Activated CD4-positive, alpha-beta T cell treated with anti-CD3 and anti-CD28 coated beads, Interleukin-2, amount 50 U/mL, for 16 hours (primary cell): ENCODE data around the gene AUH.
"Not testable (repeated sequence)": the region's sequence is repeated elsewhere in the genome, so short reads cannot be mapped to it uniquely, and the experiment has no call there.

Experiments
- DNase-seq: peaks from one replicate; pipeline ENCODE4 v3.0.0-alpha.2; 2020

AUH gene, protein sequence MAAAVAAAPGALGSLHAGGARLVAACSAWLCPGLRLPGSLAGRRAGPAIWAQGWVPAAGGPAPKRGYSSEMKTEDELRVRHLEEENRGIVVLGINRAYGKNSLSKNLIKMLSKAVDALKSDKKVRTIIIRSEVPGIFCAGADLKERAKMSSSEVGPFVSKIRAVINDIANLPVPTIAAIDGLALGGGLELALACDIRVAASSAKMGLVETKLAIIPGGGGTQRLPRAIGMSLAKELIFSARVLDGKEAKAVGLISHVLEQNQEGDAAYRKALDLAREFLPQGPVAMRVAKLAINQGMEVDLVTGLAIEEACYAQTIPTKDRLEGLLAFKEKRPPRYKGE

DNA sequence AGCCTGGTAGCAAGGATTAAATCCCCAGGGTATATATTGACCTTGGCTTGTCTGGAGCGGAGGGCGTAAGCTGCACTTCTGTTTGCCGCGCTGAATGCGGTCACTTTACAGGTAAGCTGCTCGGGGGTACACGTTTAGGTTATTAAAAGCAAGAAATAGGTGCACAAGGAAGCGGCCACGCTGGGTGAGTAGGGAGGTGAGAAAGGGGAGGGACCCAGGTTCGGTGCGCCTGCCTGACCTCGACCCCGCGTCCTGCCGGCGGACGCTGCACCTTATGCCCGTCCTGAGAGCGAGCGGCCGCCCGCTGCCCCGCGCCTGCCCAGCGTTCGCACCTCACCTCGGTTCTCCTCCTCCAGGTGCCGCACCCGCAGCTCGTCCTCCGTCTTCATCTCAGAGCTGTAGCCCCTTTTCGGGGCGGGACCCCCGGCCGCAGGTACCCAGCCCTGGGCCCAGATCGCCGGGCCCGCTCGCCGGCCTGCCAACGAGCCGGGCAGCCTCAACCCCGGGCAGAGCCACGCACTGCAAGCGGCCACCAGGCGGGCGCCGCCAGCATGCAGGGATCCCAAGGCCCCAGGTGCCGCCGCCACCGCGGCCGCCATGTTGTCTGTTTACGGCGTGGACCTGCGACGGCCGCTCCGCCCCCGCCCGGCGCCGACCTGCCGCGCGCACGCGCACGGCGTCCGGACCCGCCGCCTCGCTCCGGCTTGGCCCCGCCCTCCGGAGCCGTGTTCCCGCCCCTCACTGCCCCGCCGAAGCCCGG lies at the start of gene AUH:
Gene AUH, minus strand, starts transcription at position 628 of the 760 bp plus-strand sequence. Its CDS starts 29 bp downstream, at position 599.
- DNase-seq: peak; percentile 88

DNA sequence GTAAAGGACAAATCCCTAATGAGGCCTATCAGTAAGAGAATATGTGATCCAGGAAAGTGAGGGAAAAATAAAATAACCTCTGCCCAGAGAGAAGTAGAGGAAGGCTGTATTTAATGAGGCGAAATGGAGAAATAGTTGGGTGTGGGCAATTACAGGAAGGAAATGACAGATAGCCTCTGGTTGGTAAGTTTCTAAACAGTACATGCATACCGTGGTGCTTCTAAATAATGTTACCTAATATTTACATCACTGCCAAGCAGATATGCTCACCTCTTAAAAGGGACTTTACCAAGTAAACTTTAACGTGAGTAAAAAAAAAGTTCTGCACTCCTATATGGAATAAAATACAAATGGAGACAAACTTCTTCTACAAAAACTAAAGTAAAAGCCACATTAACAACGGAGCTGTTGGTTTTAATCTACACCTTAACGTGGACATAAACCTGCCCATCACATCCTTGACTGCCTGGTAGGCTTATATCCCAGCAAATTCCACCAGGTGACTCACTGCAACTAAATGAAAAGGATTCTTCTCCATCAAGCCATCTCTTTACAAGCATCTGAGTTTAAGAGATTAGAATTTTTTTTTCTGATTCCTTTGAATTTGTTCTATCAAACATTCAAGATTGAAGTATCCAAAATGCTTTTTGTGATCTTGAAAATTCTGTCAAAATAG lies 49.5 kb upstream of the AUH start:
- DNase-seq: no peak

DNA sequence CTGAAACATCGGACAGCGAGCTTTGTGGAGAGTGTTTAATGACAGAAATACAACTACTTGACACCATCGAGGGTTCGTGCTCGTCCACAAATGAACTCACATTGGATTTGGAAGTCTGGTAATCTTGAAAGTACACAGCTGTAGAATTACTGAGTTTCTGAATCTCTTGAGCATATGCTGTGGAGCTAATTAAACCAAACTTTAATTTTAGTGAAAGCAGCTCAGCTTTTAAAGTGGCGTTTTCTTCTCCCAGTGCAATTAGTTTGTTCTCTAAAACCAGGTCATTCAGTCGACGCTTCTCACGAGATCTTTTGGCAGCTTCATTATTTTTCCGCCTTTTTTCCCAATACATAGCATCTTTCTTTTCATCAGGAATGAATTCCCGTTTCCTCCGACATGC lies 48.4 kb upstream of the AUH start:
- no peak for DNase-seq

DNA sequence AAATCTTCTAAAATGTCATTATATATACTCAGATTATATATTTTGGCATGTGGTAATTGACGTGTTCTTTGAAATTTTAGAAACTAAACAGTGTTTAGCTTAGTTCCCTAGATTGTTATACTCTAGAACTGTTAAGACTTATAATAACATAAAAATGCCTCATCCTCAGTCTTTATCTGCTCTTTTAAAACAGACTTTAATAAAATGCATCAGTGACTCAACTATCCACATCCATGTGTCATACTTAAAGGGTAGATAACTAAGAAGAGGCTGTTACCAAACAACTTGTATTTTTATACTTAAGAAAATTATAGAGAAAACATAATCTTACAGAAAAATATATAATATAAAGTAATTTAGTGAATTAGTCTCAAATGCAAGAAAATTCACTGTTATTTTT lies 46.8 kb upstream of the AUH start:
- DNase-seq: no peak

DNA sequence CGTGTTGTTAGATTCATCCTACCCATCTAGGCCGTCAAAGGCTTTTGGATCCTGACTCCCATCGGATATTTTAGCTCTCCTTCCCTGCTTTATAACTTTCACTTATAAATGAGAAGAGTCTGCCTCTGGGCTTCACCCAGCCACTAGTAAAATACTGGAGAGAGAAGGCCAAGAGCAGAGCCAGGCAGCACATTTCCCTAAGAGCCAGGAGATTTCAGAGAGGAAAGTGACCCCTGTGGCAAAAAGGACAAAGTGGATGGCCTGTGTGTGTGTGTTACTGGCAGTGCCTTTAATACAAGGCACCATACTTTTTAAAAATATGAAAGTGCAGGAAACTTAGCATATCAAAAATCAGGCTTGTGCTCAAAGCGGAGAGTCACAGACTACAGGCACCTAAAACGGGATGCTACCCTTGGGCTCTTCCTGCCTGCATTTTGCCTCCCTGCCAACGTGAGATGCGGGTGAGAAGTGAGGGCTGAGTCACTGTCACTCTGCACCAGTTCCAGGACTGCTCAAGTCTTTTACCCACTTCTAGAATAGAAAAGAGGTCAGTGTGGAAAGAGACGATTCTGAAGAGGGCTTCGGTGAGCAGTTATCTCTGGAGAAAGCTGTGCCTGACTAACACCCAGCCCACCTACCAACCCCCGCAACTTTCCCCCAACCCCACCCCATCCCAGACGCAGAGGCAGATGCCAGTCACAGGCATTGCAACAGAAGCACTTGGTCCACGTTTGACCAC lies 46.0 kb upstream of the AUH start:
- DNase-seq: no peak

DNA sequence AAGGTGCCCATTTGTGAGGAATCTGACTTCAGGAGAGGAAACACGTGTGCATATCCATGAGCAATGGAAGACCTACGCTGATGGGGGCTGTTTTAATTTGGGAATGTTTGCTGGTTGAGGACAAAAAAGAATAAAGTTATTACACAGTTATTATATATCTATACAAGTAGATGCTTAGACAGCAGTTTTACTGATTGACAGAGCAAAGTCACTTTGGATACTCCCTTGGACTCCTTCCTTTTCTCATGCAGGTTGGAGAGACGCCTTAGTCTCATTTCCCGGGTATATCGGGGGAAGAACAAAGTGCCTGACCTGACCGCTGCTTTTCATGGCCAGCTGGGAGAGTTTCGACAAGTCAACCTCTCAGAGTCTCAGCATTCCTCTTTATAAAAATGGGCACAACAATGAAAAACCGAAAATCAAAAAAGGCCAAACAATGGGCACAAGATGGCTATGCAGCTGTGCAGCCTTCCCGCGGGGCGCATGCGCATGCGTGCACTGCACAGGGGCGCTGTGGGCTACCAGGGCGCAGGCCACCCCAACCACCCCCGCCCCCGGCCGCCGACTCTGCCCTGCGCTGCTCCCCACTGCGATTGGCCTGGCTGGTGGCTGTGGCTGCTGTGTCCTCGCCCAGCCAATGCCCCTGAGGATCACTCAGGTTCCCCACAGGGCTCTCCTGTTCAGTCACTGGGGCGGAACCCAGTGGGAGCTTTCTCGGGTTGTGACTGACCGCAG lies 43.8 kb upstream of the AUH start:
- DNase-seq: no peak

DNA sequence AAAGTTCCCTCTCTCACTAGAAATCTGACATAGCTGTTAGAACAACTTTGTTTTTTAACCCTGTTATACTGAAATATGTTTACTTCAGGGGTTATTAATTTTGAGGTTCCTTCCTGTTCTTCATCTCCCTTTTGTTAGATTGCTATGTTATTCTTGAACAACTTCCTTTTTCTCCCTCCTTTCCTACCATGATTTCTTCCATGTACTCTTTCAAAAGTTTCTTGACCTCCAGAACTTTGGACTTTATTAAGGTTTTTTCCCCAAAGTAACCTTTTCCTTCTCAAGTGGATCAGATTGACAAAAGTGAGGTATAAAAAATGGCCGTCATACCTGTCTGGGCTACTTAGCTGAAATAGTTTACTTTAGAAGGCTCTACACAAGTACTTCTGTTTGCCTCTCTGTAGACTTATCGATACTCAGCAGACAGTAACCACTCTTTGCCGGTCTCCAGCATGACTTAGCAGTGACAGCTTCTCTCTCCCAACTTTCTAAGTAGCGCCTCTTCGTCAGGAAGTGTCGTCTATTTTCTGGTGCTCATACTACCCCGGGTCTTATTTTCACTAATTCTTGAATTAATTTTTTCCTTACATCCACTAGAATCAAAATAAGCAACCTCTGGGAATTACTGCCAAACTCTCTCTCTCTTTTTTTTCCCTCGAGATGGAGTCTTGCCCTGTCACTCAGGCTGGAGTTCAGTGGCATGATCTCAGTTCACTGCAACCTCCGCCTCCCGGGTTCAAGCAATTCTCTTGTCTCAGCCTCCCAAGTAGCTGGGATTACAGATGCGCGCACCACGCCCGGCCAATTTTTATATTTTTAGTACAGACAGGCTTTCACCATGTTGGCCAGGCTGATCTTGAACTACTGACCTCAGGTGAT lies 42.2 kb upstream of the AUH start:
- DNase-seq: no peak

DNA sequence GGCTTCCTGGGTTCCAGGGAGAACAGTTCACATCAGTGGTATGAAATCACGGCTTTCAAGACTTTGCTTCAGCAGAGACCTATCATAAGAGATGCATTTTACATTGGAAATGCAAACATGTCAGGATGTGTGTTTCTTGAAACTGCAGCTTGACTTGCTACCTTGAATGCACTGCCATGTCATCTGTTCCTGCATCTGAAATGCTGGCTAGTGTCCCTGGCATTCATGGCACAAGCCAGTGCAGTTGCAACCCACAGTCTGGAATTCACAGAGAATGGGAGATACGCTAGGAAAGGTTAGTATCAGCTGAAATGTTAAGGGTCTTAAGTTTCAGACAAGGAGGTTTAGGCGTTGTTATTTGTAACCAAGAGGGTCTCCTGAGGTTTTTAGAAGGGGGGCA lies 37.2 kb upstream of the AUH start:
- no peak for DNase-seq

DNA sequence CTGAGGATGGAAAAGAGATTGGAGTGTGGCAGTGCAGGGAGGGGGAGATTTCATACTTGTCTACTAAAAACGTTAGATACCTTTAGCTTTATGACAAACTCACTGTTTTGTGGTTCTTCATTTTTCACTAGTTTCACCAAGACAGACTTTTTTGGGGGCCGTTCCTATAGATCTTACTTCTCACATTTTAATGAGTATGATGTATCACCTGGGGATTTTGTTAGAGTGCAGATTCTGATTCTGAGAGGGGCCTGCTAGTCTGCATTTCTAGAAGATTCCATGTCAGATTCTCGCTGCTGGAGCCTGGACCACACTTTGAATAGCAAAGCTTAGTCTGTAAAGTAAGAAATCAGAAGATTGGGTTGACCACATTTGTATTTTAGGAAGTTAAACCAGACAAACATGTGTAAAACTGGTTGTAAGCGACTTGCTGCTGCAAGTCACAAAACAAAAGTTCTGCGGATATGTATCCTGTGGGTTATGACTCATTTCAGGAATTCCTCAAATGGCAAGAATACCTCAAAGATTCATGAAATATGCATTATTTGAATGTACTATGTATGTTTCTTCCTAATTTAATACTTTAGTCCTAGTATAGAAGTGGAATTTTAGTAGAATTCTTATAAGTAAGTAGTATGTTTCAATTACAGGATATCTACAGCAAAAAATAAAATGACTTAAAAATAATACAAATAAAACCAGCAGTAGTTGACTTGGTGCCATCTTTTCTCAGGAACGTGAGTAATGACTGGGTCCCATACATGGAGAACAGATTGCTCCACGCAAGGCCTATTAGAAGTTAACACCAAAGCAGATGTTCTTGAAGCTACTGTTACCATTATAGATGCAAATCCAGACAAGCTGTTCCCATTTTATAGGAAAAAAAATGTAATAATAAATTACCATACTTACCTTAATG lies 34.1 kb upstream of the AUH start:
- peak; percentile 87 for DNase-seq

DNA sequence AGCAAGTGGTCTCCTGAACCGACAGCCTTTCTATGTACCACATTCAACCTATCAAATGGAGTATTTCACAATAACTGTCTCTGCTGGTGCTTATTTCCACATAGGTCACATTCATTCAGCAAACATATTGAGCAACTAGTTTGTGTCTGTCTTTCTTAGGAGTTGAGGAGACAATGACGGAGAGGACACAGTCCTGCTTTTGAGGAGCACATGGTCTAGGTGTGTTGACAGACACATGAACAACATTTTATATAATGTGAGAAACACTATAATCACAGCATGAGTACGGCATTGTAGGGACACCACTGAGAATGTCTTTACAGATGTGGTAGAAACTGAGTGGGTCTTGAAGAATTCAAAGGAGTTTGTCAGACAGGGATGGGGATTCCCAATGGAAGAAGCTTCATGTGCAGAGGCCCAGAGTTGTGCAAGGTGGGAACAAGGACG lies 33.4 kb upstream of the AUH start:
- peak; percentile 28 for DNase-seq

DNA sequence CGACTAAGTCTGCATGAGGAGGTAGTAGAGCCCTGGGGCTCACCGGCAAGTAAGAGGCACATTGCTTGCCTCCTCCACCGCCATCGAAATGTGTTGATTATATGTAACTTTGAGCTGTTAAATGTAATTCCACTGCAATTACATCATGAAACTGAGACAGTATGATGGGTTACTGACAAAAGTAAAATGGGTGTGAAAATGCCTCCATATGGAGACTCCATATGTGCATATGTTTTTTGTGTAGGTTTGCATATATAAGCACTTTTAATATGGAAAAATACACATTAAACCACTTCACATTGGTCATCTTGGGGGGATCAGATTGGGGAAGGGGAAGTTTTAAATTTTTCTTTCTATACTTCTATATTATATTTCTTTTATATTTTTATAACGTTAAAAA lies 32.1 kb upstream of the AUH start:
- no peak for DNase-seq

DNA sequence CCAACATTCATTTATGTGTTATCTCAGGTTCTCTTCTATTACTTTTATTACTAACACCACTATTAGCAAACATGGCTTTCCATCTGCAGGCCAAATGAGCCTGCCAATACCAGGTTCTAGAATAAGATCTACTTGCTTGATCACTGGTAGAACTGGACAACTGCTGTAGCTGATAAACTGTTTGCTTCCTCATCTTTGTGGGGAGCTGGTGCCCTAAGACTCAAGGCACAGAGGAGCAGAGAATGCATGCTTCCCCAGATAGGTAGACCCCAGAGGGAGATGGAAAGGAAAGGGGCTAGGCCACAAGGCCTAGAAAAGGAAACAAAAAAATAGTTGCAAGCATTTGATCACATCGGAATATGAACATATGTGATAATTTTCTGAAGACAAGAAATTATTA lies 30.7 kb upstream of the AUH start:
- no peak for DNase-seq

DNA sequence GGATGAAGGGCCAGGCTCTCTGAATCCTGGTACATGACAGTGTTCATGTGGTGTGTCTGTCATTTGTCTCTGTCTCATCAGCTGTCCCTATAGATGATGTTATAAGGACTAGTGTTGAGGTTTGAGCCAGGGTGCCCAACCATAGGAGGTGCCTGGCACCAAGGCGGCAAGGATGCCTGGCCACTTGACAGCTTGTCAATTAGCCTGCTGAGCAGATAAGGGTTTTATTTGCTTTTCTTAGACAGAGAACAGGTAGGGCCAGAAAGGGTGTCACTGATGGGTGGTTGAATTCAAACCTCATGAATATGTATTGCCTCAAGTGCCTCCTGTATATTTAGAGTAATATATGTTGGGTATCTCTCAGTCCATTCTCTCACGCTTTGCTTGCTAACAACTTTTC lies 30.1 kb upstream of the AUH start:
- no peak for DNase-seq

DNA sequence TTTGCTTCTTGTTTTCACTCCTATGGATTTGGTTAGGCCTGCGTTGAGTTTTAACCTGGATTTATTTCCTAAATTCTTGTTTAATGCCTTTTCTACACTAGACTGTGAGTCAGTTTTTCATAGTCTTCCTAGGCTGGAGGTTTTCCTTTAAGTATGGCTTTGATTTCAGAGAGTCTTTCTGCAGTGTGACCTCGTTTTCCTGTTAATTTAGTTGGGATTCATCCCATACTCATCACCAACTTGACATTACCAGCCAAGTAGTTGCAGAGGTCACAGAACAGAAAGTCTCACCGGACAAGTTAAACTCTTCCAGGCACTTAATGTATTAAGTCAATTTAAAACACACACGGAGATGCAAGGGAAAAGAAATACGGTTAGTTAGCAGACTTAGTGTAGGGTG lies 29.7 kb upstream of the AUH start:
- DNase-seq: no peak

DNA sequence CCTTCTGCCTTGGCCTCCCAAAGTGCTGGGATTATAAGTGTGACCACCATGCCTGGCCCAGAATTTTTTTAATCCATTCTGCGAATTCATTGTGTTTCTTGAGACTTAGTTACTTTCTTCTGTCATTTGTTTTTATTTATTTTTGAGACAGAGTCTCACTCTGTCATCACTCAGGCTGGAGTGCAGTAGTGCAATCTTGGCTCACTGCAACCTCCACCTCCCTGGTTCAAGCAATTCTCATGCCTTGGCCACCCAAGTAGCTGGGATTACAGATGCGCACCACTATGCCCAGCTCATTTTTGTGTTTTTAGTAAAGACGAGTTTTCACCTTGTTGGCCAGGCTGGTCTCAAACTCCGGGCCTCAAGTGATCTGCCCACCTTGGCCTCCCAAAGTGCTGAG lies 28.0 kb upstream of the AUH start:
- not testable (repeated sequence) for DNase-seq

DNA sequence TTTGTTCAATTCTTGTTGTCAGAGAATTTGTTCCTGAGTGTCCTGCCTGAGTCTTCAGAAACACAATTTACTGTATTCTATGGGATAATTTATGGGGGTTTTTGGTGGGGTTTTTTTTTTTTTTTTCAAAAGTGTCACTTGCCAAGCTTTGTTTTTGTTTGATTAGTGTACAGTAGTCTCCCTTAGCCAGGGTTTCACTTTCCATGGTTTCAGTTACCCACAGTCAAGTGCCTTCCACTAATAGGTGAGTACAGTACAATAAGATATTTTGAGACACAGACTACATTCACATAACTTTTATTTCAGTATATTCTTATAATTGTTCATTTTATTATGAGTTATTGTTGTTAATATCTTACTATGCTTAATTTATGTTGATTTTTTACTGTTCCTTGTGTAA lies 25.0 kb upstream of the AUH start:
- no peak for DNase-seq

DNA sequence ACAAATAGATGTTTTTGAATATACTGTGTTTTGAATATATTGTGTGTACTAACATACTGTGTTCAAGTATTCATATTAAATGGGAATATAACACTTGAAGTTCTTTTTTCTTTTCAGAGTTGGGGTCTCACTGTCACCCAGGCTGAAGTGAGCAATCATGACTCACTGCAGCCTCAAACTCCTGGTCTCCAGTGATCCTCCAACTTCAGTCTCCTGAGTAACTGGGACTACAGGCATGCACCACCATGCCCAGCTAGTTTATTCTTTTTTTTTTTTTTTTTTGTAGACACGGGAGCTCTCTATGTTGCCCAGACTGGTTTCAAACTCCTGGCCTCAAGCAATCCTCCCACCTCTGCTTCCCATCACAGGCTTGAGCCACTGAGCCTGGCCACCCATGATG lies 23.2 kb upstream of the AUH start:
- no peak for DNase-seq

DNA sequence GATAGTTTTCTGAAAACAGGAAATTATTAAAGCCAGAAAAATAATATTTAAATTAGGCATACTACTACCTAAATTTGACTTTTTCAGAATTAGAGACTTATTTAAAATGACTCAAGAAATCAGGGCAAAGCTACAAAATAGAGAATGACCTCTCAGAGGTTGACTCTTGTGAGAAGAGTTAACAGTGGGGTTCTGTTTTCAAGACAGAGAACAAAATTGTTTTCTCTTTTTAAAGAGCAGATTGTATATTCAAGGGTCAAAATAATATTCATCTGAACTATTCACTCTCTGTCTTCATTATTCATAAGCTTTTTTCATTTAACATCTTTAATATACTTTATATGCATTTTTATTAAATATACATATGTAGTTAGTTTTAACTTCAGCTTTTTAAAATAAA lies 21.9 kb upstream of the AUH start:
- DNase-seq: no peak

DNA sequence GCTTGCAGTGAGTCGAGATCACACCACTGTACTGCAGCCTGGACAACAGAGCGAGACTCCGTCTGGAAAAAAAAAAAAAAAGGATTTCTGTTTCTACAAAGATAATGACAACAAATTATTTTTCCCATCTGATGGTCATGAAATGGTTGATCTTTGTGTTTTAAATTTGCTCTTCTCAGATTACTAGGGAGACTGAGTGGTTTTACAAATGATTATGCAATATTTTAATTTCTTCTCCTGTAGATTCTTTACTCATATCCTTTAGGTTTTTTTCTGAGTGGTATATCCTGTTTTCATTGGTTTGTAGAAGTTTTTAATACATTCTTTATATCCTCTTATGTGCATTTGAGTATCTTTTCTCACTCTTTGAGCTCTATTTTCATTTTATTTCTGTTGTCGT lies 20.6 kb upstream of the AUH start:
- DNase-seq: no peak

DNA sequence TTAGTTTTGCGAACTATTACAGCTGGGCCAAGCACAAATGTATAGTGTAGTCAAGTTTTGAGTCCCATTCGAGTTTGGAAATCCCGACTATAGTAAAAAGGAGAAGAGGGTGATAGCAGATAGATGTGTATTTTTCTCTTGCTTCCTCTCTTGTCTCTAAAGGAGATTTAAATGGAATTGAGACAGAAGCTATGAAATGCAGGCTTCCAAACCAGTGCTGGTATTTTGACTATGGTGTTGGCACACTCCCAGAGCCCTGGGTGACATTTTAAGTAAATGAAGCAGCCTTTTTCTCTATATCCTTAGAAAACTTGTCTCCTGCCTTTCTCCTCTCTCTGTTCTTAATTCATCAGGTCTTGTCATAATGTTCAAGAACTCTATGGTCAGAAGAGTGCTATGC lies 17.7 kb upstream of the AUH start:
- DNase-seq: no peak
